Frontal cortex (tissue), 4 donors: ENCODE measurements around the gene TNNI2. TPM values are rescaled to one million over a fixed set of nuclear protein-coding genes. Genes with fewer than 3 reads are reported as not detected.

Experiments
- DNase-seq, 2 donors: peaks; one replicate each; pipeline ENCODE4 v3.0.0; 2012; ENCODE audit warnings: low spot score in 2 of 2
- FAIRE-seq: peaks from 2 replicates; lab custom pipeline; 2012; peaks lifted over from hg19 to GRCh38; lab: Jason Lieb, UNC
- total RNA-seq: library from RNA; depleted of rRNA; stranded (reverse); fragments of >200 nt; gene quantifications from one replicate; pipeline ENCODE4 v1.2.3, GENCODE V29; 2014
- donor health status: control.
- donor health status: control.
- donor health status: control.

TNNI2 gene
- total RNA-seq, 1 donor from 2014 or later = not detected

- DNase-seq (no peak), FAIRE-seq (no peak)
Observed at GRCh38 chr11:1820463-1821325, 18.1 kb upstream of the TNNI2 start.

GRCh38 chr11:1821562-1821961 is 17.2 kb upstream of the TNNI2 start:
- DNase-seq = no peak
- no peak for FAIRE-seq

- FAIRE-seq (no peak), DNase-seq (no peak)
Observed at GRCh38 chr11:1822648-1823375, 16.0 kb upstream of the TNNI2 start.

GRCh38 chr11:1823376-1824220 is 15.2 kb upstream of the TNNI2 start:
- FAIRE-seq (no peak), DNase-seq (no peak)

GRCh38 chr11:1824221-1825038 is 14.4 kb upstream of the TNNI2 start:
- FAIRE-seq (no peak), DNase-seq (no peak)

GRCh38 chr11:1825039-1825740 is 13.6 kb upstream of the TNNI2 start:
- FAIRE-seq (no peak), DNase-seq (no peak)

- DNase-seq (no peak), FAIRE-seq (no peak)
Observed at GRCh38 chr11:1825785-1826451, 12.9 kb upstream of the TNNI2 start.

- DNase-seq = no peak
- FAIRE-seq = no peak
Observed at GRCh38 chr11:1826552-1827094, 12.2 kb upstream of the TNNI2 start.

- DNase-seq (peak; percentile 70 to 86), FAIRE-seq (no peak)
Observed at GRCh38 chr11:1827095-1827813, 11.5 kb upstream of the TNNI2 start.

- FAIRE-seq = no peak
Observed at GRCh38 chr11:1827931-1828330, 10.8 kb upstream of the TNNI2 start.

GRCh38 chr11:1828542-1828941 is 10.2 kb upstream of the TNNI2 start:
- no peak for DNase-seq
- FAIRE-seq = no peak

More at GRCh38 chr11:1827931-1828330, 10.8 kb upstream of the TNNI2 start:
- DNase-seq = no peak

- DNase-seq = no peak
- FAIRE-seq = no peak
Observed at GRCh38 chr11:1829039-1829820, 9.6 kb upstream of the TNNI2 start.

- DNase-seq (no peak), FAIRE-seq (no peak)
Observed at GRCh38 chr11:1830004-1830321, 8.8 kb upstream of the TNNI2 start.

- DNase-seq = no peak
- FAIRE-seq = no peak
Observed at GRCh38 chr11:1830322-1831223, 8.2 kb upstream of the TNNI2 start.

GRCh38 chr11:1831338-1832210 is 7.2 kb upstream of the TNNI2 start:
- FAIRE-seq (no peak), DNase-seq (no peak)
